Loucy (cell line): ENCODE data around the gene MNS1.

Experiments
- EZH2phosphoT487 ChIP-seq: fragments of 200-600 bp; IDR thresholded peaks from 2 replicates; pipeline ENCODE4 v1.6.1; 2018; ENCODE audit warnings: antibody characterized with exemption, mild to moderate bottlenecking, moderate library complexity, borderline replicate concordance
- TF ChIP-seq, protein P1 (sequence below): fragments of 200-600 bp; sonication (generic); conservative IDR thresholded peaks from 2 replicates; pipeline ENCODE4 v1.5.1; 2014; ENCODE audit warnings: mild to moderate bottlenecking, antibody characterized with exemption, low read length

DNA sequence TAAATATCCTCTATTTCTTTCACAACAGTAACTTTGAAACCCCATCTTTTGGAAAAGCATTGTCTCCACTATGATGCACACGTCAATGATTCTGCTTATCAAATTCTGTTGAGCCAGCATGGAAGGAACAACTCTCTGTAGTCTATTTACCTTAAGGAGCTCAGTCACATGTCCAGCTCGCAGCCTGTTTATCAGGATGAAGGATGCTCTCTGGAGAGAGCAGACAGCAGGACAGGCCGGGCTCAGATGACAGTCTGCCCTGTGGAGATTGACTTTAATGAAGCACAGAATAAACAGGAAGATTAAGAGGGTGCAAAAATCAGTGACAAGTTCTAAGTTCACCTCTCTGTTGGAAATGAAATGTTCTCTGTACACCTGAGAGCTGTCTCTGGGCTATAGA lies 30.6 kb upstream of the MNS1 start:
- TF ChIP-seq, protein P1, sequence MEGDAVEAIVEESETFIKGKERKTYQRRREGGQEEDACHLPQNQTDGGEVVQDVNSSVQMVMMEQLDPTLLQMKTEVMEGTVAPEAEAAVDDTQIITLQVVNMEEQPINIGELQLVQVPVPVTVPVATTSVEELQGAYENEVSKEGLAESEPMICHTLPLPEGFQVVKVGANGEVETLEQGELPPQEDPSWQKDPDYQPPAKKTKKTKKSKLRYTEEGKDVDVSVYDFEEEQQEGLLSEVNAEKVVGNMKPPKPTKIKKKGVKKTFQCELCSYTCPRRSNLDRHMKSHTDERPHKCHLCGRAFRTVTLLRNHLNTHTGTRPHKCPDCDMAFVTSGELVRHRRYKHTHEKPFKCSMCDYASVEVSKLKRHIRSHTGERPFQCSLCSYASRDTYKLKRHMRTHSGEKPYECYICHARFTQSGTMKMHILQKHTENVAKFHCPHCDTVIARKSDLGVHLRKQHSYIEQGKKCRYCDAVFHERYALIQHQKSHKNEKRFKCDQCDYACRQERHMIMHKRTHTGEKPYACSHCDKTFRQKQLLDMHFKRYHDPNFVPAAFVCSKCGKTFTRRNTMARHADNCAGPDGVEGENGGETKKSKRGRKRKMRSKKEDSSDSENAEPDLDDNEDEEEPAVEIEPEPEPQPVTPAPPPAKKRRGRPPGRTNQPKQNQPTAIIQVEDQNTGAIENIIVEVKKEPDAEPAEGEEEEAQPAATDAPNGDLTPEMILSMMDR = no peak
- TF ChIP-seq EZH2phosphoT487 = no peak
